Femur (tissue), 1 donor: ENCODE results near the gene PRRC2A.

Experiments
- DNase-seq: peaks from one replicate; pipeline ENCODE4 v3.0.0-alpha.2; 2017

Gene PRRC2A

GRCh38 chr6:31669676-31670075 is 49.2 kb downstream of the PRRC2A start, which contains the start of gene LY6G5B:
Gene LY6G5B, plus strand, starts transcription at chr6:31669976. Its CDS starts 975 bp downstream, at chr6:31670951.
- no peak for DNase-seq

- no peak for DNase-seq
Observed at GRCh38 chr6:31676322-31676903, 55.9 kb downstream of the PRRC2A start.

DNA sequence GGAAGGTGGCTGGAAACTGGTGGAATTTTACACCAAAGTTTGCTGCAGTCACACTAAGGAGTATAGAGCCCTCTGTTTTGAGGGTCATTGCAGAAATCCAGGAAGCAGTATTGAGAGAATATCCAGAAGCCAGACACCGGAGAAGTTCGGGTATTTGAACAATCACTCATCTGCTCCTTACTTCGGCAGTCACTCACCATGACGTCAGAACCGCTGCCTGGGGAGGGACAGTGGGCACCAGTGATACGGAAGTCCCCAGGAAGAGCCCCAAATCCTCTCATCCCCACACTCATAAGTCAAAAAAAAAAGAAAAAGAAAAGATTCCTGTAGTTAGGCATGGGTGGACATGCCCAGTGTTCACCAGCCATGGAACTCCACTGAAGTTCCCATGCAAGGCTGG is 56.4 kb downstream of the PRRC2A start:
- DNase-seq = no peak

DNA sequence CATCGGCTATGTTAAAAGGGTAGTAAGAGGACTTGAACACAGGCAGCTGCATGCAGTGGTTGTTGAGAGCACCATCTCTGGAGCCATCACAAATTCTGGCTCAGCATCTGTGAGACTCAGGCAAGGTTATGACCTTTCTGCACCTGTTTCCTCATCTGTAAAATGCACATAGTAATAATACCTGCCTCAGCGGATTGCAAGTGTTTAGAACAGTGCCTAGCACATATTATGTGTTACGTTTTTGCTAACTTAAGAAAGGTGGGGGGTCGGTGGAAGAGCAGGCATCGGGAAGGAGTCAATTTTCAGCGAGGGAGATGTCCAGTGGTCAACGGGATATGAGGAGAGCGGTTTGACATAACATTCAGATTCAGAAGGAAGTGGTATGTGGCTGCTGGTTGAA is 57.4 kb downstream of the PRRC2A start:
- no peak for DNase-seq

- DNase-seq = peak; percentile 94
Observed at GRCh38 chr6:31680226-31681134, 60.0 kb downstream of the PRRC2A start, which contains the start of gene LY6G5C. Gene LY6G5C, minus strand, starts transcription at chr6:31681067. Its CDS starts 694 bp downstream, at chr6:31680373.

- peak; percentile 40 for DNase-seq
Observed at GRCh38 chr6:31681135-31681671, 60.7 kb downstream of the PRRC2A start.

- no peak for DNase-seq
Observed at GRCh38 chr6:31683591-31683990, 63.1 kb downstream of the PRRC2A start.

GRCh38 chr6:31686483-31686882 is 66.0 kb downstream of the PRRC2A start:
- no peak for DNase-seq

DNA sequence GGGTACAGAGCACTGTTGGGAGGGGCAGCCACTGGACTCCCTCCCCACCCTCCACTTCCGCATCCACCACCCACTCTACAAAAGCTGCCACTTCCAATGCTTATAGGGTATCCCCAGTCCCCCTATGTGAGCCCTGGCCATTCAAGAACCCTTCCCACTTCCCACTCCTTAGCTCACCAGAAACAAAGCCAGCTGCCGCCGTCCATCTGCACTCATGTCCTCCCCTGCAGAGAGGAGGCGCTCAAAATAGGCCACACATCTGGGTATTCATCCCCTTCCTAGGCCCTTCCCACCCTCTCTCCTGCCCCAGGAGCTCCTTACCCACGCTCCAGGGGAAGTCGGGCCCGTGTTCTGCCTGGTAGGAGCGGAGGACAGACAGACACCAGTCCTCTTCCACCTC is 66.8 kb downstream of the PRRC2A start:
- no peak for DNase-seq
